HEK293 (cell line): ENCODE measurements around the gene PITPNM2.

Experiments
- CTCF ChIA-PET: fragments of 350-600 bp; formaldehyde crosslinking; extraction: SDS; loops from one replicate; lab custom pipeline; 2021; ENCODE audit warnings: antibody characterized with exemption; lab: Yijun Ruan, JAX
- POLR2A ChIA-PET: fragments of 300-600 bp; formaldehyde crosslinking; extraction: SDS; loops from one replicate; lab custom pipeline; 2020; ENCODE audit warnings: antibody characterized with exemption, inconsistent platforms; lab: Yijun Ruan, JAX
- H3K27ac ChIP-seq: fragments of 200-500 bp; sonication (Bioruptor generic); 2 replicates; pipeline ENCODE4 v1.5.1; 2014; ENCODE audit warnings: low read depth, low read length, control low read depth, inconsistent platforms; ENCODE audit errors: extremely low read depth
- H3K36me3 ChIP-seq, 2 experiments: fragments of 200-500 bp in 1 of 2; sonication (Bioruptor generic) in 1 of 2; 1 replicate in 1 of 2; 2 replicates in 1 of 2; pipeline ENCODE4 v1.5.1; 2014 to 2017; ENCODE audit warnings: inconsistent platforms in 2 of 2, low read length in 2 of 2; ENCODE audit not compliant: control insufficient read depth in 2 of 2, insufficient read depth in 1 of 2
- H3K4me1 ChIP-seq: fragments of 200-500 bp; sonication (Bioruptor generic); 2 replicates; pipeline ENCODE4 v1.5.1; 2014; ENCODE audit warnings: mild to moderate bottlenecking, low read length, inconsistent platforms; ENCODE audit not compliant: control insufficient read depth, insufficient read depth
- H3K4me3 ChIP-seq: 2 replicates; pipeline ENCODE4 v1.5.1; 2011; ENCODE audit warnings: low read depth, mild to moderate bottlenecking, control low read depth, low read length, moderate library complexity
- H3K9me3 ChIP-seq: fragments of 200-500 bp; sonication (Bioruptor generic); 2 replicates; pipeline ENCODE4 v1.5.1; 2014; ENCODE audit warnings: low read depth, low read length, inconsistent platforms; ENCODE audit not compliant: control insufficient read depth, insufficient read depth
- GLI2 ChIP-seq: fragments of 450-650 bp; formaldehyde crosslinking; IDR thresholded peaks from 2 replicates; pipeline ENCODE4; 2017; ENCODE audit warnings: missing biosample characterization, missing genetic modification characterization, low read depth, borderline replicate concordance
- GLI4 ChIP-seq: fragments of 450-650 bp; formaldehyde crosslinking; IDR thresholded peaks from 2 replicates; pipeline ENCODE4 v1.5.1; 2016; ENCODE audit warnings: missing biosample characterization, missing genetic modification characterization
- GLIS1 ChIP-seq: fragments of 450-650 bp; formaldehyde crosslinking; IDR thresholded peaks from 2 replicates; pipeline ENCODE4 v1.5.1; 2016; ENCODE audit warnings: missing biosample characterization, missing genetic modification characterization
- KLF1 ChIP-seq: fragments of 450-650 bp; formaldehyde crosslinking; IDR thresholded peaks from 2 replicates; pipeline ENCODE4 v1.5.1; 2016; ENCODE audit warnings: missing biosample characterization, missing genetic modification characterization
- KLF10 ChIP-seq: fragments of 450-650 bp; IDR thresholded peaks from 2 replicates; pipeline ENCODE4 v1.5.1; 2018; ENCODE audit warnings: missing biosample characterization, mild to moderate bottlenecking, missing genetic modification characterization
- KLF17 ChIP-seq: fragments of 450-650 bp; formaldehyde crosslinking; IDR thresholded peaks from 2 replicates; pipeline ENCODE4 v1.5.1; 2016; ENCODE audit warnings: missing biosample characterization, missing genetic modification characterization
- KLF9 ChIP-seq: fragments of 450-650 bp; formaldehyde crosslinking; IDR thresholded peaks from 2 replicates; pipeline ENCODE4 v1.5.1; 2016; ENCODE audit warnings: missing biosample characterization, missing genetic modification characterization, low read depth
- PBX3 ChIP-seq: sonication (generic); formaldehyde crosslinking; IDR thresholded peaks from 2 replicates; pipeline ENCODE4 v1.8.1; 2022; ENCODE audit warnings: mild to moderate bottlenecking, moderate library complexity, missing genetic modification reagents
- SALL2 ChIP-seq: fragments of 450-650 bp; formaldehyde crosslinking; IDR thresholded peaks from 2 replicates; pipeline ENCODE4 v1.5.0; 2017; ENCODE audit warnings: missing biosample characterization, mild to moderate bottlenecking, missing genetic modification characterization, borderline replicate concordance
- SP2 ChIP-seq: fragments of 450-650 bp; formaldehyde crosslinking; IDR thresholded peaks from 2 replicates; pipeline ENCODE4 v1.5.1; 2016; ENCODE audit warnings: missing biosample characterization, missing genetic modification characterization
- SP3 ChIP-seq: fragments of 450-650 bp; formaldehyde crosslinking; IDR thresholded peaks from 2 replicates; pipeline ENCODE4 v1.5.1; 2016; ENCODE audit warnings: missing biosample characterization, missing genetic modification characterization
- YY2 ChIP-seq: fragments of 450-650 bp; formaldehyde crosslinking; IDR thresholded peaks from 2 replicates; pipeline ENCODE4 v1.5.1; 2016; ENCODE audit warnings: missing biosample characterization, missing genetic modification characterization
- ZBTB8A ChIP-seq: fragments of 450-650 bp; formaldehyde crosslinking; IDR thresholded peaks from 2 replicates; pipeline ENCODE4 v1.5.1; 2016; ENCODE audit warnings: missing biosample characterization, missing genetic modification characterization
- ZFP3 ChIP-seq: fragments of 450-650 bp; formaldehyde crosslinking; IDR thresholded peaks from 2 replicates; pipeline ENCODE4 v1.5.1; 2016; ENCODE audit warnings: low read depth, missing biosample characterization, missing genetic modification characterization
- ZIC2 ChIP-seq: fragments of 450-650 bp; formaldehyde crosslinking; IDR thresholded peaks from 2 replicates; pipeline ENCODE4 v1.5.1; 2016; ENCODE audit warnings: missing biosample characterization, missing genetic modification characterization
- ZNF112 ChIP-seq: fragments of 450-650 bp; formaldehyde crosslinking; IDR thresholded peaks from 2 replicates; pipeline ENCODE4 v1.5.0; 2017; ENCODE audit warnings: missing biosample characterization, missing genetic modification characterization
- ZNF157 ChIP-seq: fragments of 450-650 bp; formaldehyde crosslinking; IDR thresholded peaks from 2 replicates; pipeline ENCODE4 v1.5.1; 2016; ENCODE audit warnings: missing biosample characterization, missing genetic modification characterization
- ZNF19 ChIP-seq: fragments of 450-650 bp; formaldehyde crosslinking; IDR thresholded peaks from 2 replicates; pipeline ENCODE4; 2016; ENCODE audit warnings: missing biosample characterization, missing genetic modification characterization, low read depth
- ZNF211 ChIP-seq: fragments of 450-650 bp; formaldehyde crosslinking; IDR thresholded peaks from 2 replicates; pipeline ENCODE4 v1.5.1; 2016; ENCODE audit warnings: low read depth, missing biosample characterization, missing genetic modification characterization
- ZNF214 ChIP-seq: fragments of 450-650 bp; formaldehyde crosslinking; IDR thresholded peaks from 2 replicates; pipeline ENCODE4 v1.5.1; 2017; ENCODE audit warnings: missing biosample characterization, mild to moderate bottlenecking, missing genetic modification characterization, borderline replicate concordance
- ZNF221 ChIP-seq: fragments of 450-650 bp; formaldehyde crosslinking; IDR thresholded peaks from 2 replicates; pipeline ENCODE4 v1.5.1; 2017; ENCODE audit warnings: missing biosample characterization, missing genetic modification characterization, borderline replicate concordance
- ZNF223 ChIP-seq: fragments of 450-650 bp; formaldehyde crosslinking; IDR thresholded peaks from 2 replicates; pipeline ENCODE4 v1.5.1; 2016; ENCODE audit warnings: missing biosample characterization, missing genetic modification characterization
- ZNF24 ChIP-seq: fragments of 450-650 bp; formaldehyde crosslinking; IDR thresholded peaks from 2 replicates; pipeline ENCODE4 v1.5.1; 2016; ENCODE audit warnings: missing biosample characterization, missing genetic modification characterization
- ZNF292 ChIP-seq: fragments of 450-650 bp; formaldehyde crosslinking; IDR thresholded peaks from 2 replicates; pipeline ENCODE4 v1.5.1; 2016; ENCODE audit warnings: low read depth, missing biosample characterization, missing genetic modification characterization, borderline replicate concordance
- ZNF354C ChIP-seq: fragments of 450-650 bp; formaldehyde crosslinking; IDR thresholded peaks from 2 replicates; pipeline ENCODE4 v1.5.1; 2016; ENCODE audit warnings: missing biosample characterization, missing genetic modification characterization, low read depth, borderline replicate concordance
- ZNF37A ChIP-seq: fragments of 450-650 bp; IDR thresholded peaks from 2 replicates; pipeline ENCODE4 v1.5.1; 2018; ENCODE audit warnings: missing biosample characterization, missing genetic modification characterization
- ZNF423 ChIP-seq: fragments of 450-650 bp; formaldehyde crosslinking; IDR thresholded peaks from 2 replicates; pipeline ENCODE4 v1.5.1; 2016; ENCODE audit warnings: missing biosample characterization, missing genetic modification characterization
- ZNF426 ChIP-seq: fragments of 450-650 bp; formaldehyde crosslinking; IDR thresholded peaks from 2 replicates; pipeline ENCODE4 v1.5.1; 2017; ENCODE audit warnings: missing biosample characterization, missing genetic modification characterization, mild to moderate bottlenecking, inconsistent platforms, moderate library complexity
- ZNF521 ChIP-seq: fragments of 450-650 bp; formaldehyde crosslinking; IDR thresholded peaks from 2 replicates; pipeline ENCODE4 v1.5.1; 2017; ENCODE audit warnings: missing biosample characterization, mild to moderate bottlenecking, missing genetic modification characterization
- ZNF664 ChIP-seq: fragments of 450-650 bp; formaldehyde crosslinking; IDR thresholded peaks from 2 replicates; pipeline ENCODE4 v1.5.1; 2016; ENCODE audit warnings: missing biosample characterization, missing genetic modification characterization
- ZNF701 ChIP-seq: fragments of 450-650 bp; formaldehyde crosslinking; IDR thresholded peaks from 2 replicates; pipeline ENCODE4 v1.5.1; 2016; ENCODE audit warnings: missing biosample characterization, missing genetic modification characterization
- ZNF704 ChIP-seq: fragments of 450-650 bp; formaldehyde crosslinking; IDR thresholded peaks from 2 replicates; pipeline ENCODE4 v1.5.1; 2016; ENCODE audit warnings: missing biosample characterization, missing genetic modification characterization

Gene PITPNM2

GRCh38 chr12:123143736-123144461, 7.0 kb downstream of the PITPNM2 start:
- H3K4me1 ChIP-seq = peaks cover 12% of the 10 kb centered on the region
- no peaks in the 10 kb centered on the region for H3K36me3 ChIP-seq
- no peak overlapping the region for H3K4me3 ChIP-seq
- H3K27ac ChIP-seq = no peak overlapping the region
- TF ChIP-seq ZNF112 (tag by site-specific recombination) (no peak), ZNF214 (tag by site-specific recombination) (no peak), ZNF704 (tag by site-specific recombination) (no peak), ZNF24 (tag by site-specific recombination) (no peak), ZFP3 (tag by site-specific recombination) (no peak), GLIS1 (tag by site-specific recombination) (no peak), ZNF521 (tag by site-specific recombination) (no peak), GLI2 (tag by site-specific recombination) (no peak), ZNF664 (no peak), KLF1 (tag by site-specific recombination) (no peak)
- CTCF ChIA-PET = interaction anchor here (0.7 kb wide), 1 partner anchor 39 kb away, joined by 3 read pairs; no protein-coding TSS in a partner anchor
- no peaks in the 10 kb centered on the region for H3K9me3 ChIP-seq
- POLR2A ChIA-PET = no interaction called here

GRCh38 chr12:123142921-123143735, 7.8 kb downstream of the PITPNM2 start:
- Histone ChIP-seq H3K9me3 (no peaks in the 10 kb centered on the region), H3K36me3 (no peaks in the 10 kb centered on the region), H3K4me3 (no peak overlapping the region), H3K27ac (no peak overlapping the region), H3K4me1 (peaks cover 12% of the 10 kb centered on the region)
- POLR2A ChIA-PET = interaction anchor here (0.6 to 0.9 kb wide), 2 partner anchors 68 to 89 kb away, joined by 3 to 4 read pairs; no protein-coding TSS in a partner anchor
- CTCF ChIA-PET = interaction anchor here (0.6 to 0.7 kb wide), 2 partner anchors 38 kb away, joined by 3 to 4 read pairs; no protein-coding TSS in a partner anchor
- TF ChIP-seq ZIC2 = peak; percentile 53
- no peak for TF ChIP-seq ZNF221 (tag by site-specific recombination)
- TF ChIP-seq ZNF426 (tag by site-specific recombination) = no peak
- 0 out of 2 replicates have a peak, but pooled peaks have one; percentile 15 for TF ChIP-seq KLF17 (tag by site-specific recombination)
- TF ChIP-seq SALL2 (tag by site-specific recombination) = no peak
- no peak for TF ChIP-seq GLI4 (tag by site-specific recombination)
- no peak for TF ChIP-seq ZNF19 (tag by site-specific recombination)
- peak; percentile 50 for TF ChIP-seq SP3
- TF ChIP-seq SP2 (tag by site-specific recombination) = peak; percentile 53
- TF ChIP-seq ZNF423 (tag by site-specific recombination) = 0 out of 2 replicates have a peak, but pooled peaks have one; percentile 33
- TF ChIP-seq ZNF37A (tag by site-specific recombination) = no peak
- no peak for TF ChIP-seq KLF10 (tag by site-specific recombination)
- no peak for TF ChIP-seq ZNF223 (tag by site-specific recombination)
- TF ChIP-seq ZNF211 (tag by site-specific recombination) = no peak
- TF ChIP-seq ZNF354C (tag by site-specific recombination) = no peak
- TF ChIP-seq YY2 (tag by site-specific recombination) = no peak
- 0 out of 2 replicates have a peak, but pooled peaks have one; percentile 31 for TF ChIP-seq KLF9
- TF ChIP-seq ZNF292 = no peak
- TF ChIP-seq ZNF701 (tag by site-specific recombination) = no peak
- peak; percentile 44; the same call in 1 of the 2 replicates for TF ChIP-seq ZBTB8A (tag by site-specific recombination)
- peak; percentile 60 for TF ChIP-seq KLF1 (tag by site-specific recombination)
- TF ChIP-seq PBX3 (CRISPR knock-in tag) = no peak
- TF ChIP-seq ZNF157 (tag by site-specific recombination) = no peak
